Effector memory CD4-positive, alpha-beta T cell (primary cell): ENCODE results near the gene SALL2.

Experiments used
- DNase-seq, 3 donors: peaks; one replicate each; pipeline ENCODE4 v3.0.0-alpha.2; 2020
- H3K27ac ChIP-seq: 2 replicates; pipeline ENCODE4 v1.7.0; 2013; ENCODE audit warnings: mild to moderate bottlenecking, low read length, moderate library complexity; ENCODE audit not compliant: insufficient read depth, poor library complexity, severe bottlenecking
- H3K27me3 ChIP-seq: replicated peaks from 2 replicates; pipeline ENCODE4 v1.7.0; 2013; ENCODE audit warnings: mild to moderate bottlenecking, low read length; ENCODE audit not compliant: insufficient read depth, control insufficient read depth, poor library complexity, severe bottlenecking
- H3K36me3 ChIP-seq: 2 replicates; pipeline ENCODE4 v1.7.0; 2013; ENCODE audit warnings: mild to moderate bottlenecking, low read length, moderate library complexity; ENCODE audit not compliant: control insufficient read depth, insufficient read depth
- H3K4me1 ChIP-seq: 2 replicates; pipeline ENCODE4 v1.7.0; 2013; ENCODE audit warnings: low read length, mild to moderate bottlenecking; ENCODE audit not compliant: control insufficient read depth, insufficient read depth, poor library complexity, severe bottlenecking
- H3K4me3 ChIP-seq: 2 replicates; pipeline ENCODE4 v1.7.0; 2013; ENCODE audit warnings: low read length, low read depth, mild to moderate bottlenecking; ENCODE audit not compliant: insufficient read depth, poor library complexity, severe bottlenecking
- H3K9me3 ChIP-seq: 2 replicates; pipeline ENCODE4 v1.7.0; 2013; ENCODE audit warnings: mild to moderate bottlenecking, low read length, moderate library complexity; ENCODE audit not compliant: control insufficient read depth

Gene SALL2

GRCh38 chr14:21494902-21495762 is 31.0 kb downstream of the SALL2 start:
- no peaks in the 10 kb centered on the region for H3K9me3 ChIP-seq
- no peak overlapping the region for H3K4me3 ChIP-seq
- H3K27ac ChIP-seq: no peak overlapping the region
- DNase-seq: no peak
- no peaks in the 10 kb centered on the region for H3K4me1 ChIP-seq
- H3K36me3 ChIP-seq: peaks cover 68% of the 10 kb centered on the region
- no peaks in the 10 kb centered on the region for H3K27me3 ChIP-seq

- H3K9me3 ChIP-seq: no peaks in the 10 kb centered on the region
- H3K4me3 ChIP-seq: no peak overlapping the region
- no peaks in the 10 kb centered on the region for H3K27me3 ChIP-seq
- H3K36me3 ChIP-seq: peaks cover 44% of the 10 kb centered on the region
- no peak for DNase-seq
- no peaks in the 10 kb centered on the region for H3K4me1 ChIP-seq
- no peak overlapping the region for H3K27ac ChIP-seq
Observed at GRCh38 chr14:21486640-21487087, 39.5 kb downstream of the SALL2 start.

- Histone ChIP-seq H3K36me3 (peaks cover 13% of the 10 kb centered on the region), H3K27me3 (no peaks in the 10 kb centered on the region), H3K9me3 (no peaks in the 10 kb centered on the region), H3K27ac (peak within 1 kb of the TSS; percentile 88), H3K4me1 (peaks cover 9% of the 10 kb centered on the region), H3K4me3 (peak within 1 kb of the TSS; percentile 72)
- peak; percentile 91 to 95 (median 95) for DNase-seq
Observed at GRCh38 chr14:21476925-21477681, 49.0 kb downstream of the SALL2 start, which contains the start of the genes RAB2B and TOX4. Gene RAB2B (minus strand): TSS chr14:21476959. CDS start chr14:21476872, 87 bp downstream. Gene TOX4 (plus strand): TSS chr14:21477195. CDS start chr14:21477279, 84 bp downstream.

DNA sequence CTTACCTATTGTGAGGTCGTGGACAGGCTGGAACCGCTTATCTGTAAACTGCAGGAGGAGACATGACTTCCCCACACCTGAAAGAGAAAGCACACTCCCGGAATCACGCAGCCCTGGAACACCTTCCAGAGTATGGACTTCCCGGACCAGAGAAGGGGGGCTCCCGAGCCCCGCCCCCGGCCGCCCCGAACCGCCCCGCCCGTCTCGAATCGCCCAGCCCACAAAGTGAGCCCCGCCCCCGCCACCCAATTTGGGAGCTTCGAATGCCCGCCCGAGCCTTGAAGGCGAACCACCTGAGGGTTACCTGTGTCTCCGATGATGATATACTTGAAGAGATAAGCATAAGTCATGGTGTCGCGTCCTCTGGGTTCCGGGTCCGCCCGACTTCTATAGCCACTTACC is 49.6 kb downstream of the SALL2 start:
- Histone ChIP-seq H3K9me3 (no peaks in the 10 kb centered on the region), H3K4me3 (peak overlapping the region; percentile 72), H3K27me3 (no peaks in the 10 kb centered on the region), H3K27ac (peak overlapping the region; percentile 88), H3K4me1 (peaks cover 9% of the 10 kb centered on the region), H3K36me3 (peaks cover 8% of the 10 kb centered on the region)
- DNase-seq: peak in 2 of 3 donors; percentile 83

- Histone ChIP-seq H3K4me1 (peaks cover 9% of the 10 kb centered on the region), H3K36me3 (peaks cover 3% of the 10 kb centered on the region)
- no peak for DNase-seq
Observed at GRCh38 chr14:21475767-21476522, 50.2 kb downstream of the SALL2 start.

More at GRCh38 chr14:21475767-21476522, 50.2 kb downstream of the SALL2 start:
- Histone ChIP-seq H3K9me3 (no peaks in the 10 kb centered on the region), H3K27me3 (no peaks in the 10 kb centered on the region), H3K4me3 (peak overlapping the region; percentile 72), H3K27ac (peak overlapping the region; percentile 88)
